Left ventricle myocardium inferior (tissue), 1 donor: ENCODE data around the gene RRP8. TPM values are rescaled to one million over a fixed set of nuclear protein-coding genes. Genes with fewer than 3 reads are reported as not detected.

Source experiments
- DNase-seq: peaks from one replicate; pipeline ENCODE4 v3.0.0-alpha.2; 2020
- H3K27ac ChIP-seq: fragments of 200-600 bp; replicated peaks from 2 replicates; pipeline ENCODE4 v1.8.0; 2021
- H3K27me3 ChIP-seq: fragments of 200-600 bp; 2 replicates; pipeline ENCODE4 v1.8.0; 2021; ENCODE audit warnings: low read depth
- H3K36me3 ChIP-seq: fragments of 200-600 bp; 2 replicates; pipeline ENCODE4 v1.8.0; 2021
- H3K4me1 ChIP-seq: fragments of 200-600 bp; 2 replicates; pipeline ENCODE4 v1.8.0; 2021
- H3K4me3 ChIP-seq: fragments of 200-600 bp; 2 replicates; pipeline ENCODE4 v1.8.0; 2021; ENCODE audit warnings: mild to moderate bottlenecking, moderate library complexity
- H3K9me3 ChIP-seq: fragments of 200-600 bp; replicated peaks from 2 replicates; pipeline ENCODE4 v1.8.0; 2021
- CTCF ChIP-seq: fragments of 200-600 bp; IDR thresholded peaks from 2 replicates; pipeline ENCODE4 v1.8.0; 2021; ENCODE audit warnings: antibody characterized with exemption, mild to moderate bottlenecking, borderline replicate concordance
- intact Hi-C: fragments of 100-400 bp; cut with micrococcal nuclease; formaldehyde crosslinking; loops from one replicate; pipeline ENCODE4 v1.11.0; 2022
- long read RNA-seq: library from polyadenylated mRNA; unstranded; transcript quantifications from one replicate; pipeline ENCODE4 v2.0.0, GENCODE V29; 2021
- total RNA-seq: library from RNA; stranded (reverse); fragmentation: NEBNext Ultra II Directional; extraction: Animal tissue kit (Norgen Biotek cat#: 25700); gene quantifications from one replicate; pipeline ENCODE4 v1.2.1, GENCODE V29; 2021
- donor health status: DM: no; HTN: yes; CAD: no; lungs with severe emphysema.

RRP8 gene
- total RNA-seq, result 19.2 TPM
- long read RNA-seq, full-length matches to known transcripts, result 31 of 43 reads
- long read RNA-seq, partial matches to known transcripts, result 3 of 43 reads
- long read RNA-seq, other reads (novel, unspliced or antisense), result 9 of 43 reads

DNA sequence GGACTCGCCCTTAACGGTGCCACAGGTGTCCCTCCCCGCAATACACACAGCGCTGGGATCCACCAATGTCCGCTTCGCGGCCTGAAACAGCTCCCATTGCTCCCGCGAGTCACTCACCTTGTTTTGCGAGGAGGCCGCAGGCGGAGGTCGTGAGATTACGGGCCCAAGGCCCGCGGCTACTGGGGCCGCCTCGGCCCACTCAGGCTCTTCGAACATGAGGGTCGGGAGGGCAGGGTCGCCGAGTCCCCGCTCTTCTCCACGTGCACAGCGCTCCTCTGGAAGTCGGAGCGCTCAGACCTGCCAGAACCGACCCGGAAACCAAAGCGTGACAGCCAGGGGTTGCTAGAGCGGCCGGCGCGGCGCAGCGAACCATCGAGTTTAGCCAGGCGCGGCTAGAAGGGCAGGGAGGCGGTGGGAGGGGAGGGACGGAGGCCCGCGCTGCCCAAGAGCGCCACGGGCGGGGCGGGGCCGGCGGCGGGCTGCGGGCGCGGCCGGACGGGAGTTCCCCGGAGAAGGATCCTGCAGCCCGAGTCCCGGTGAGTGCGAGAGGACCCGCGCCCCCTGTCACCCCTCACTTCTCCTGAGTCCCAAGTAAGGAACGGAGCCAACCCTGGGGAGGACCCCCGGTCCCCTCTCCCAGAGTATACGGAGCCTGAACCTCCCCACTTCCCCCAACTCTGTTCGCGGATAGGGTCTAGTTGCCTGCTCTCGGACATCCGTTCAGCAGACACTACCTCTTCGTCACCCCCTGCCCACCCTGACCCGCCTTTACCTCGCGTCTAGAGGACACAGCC, at the start of gene RRP8, which contains the start of gene ILK:
TSS of gene RRP8 (minus strand) at position 330 of the 794 bp plus-strand sequence. CDS start at position 216, 114 bp downstream.
TSS of gene ILK (plus strand) at position 488 of the 794 bp plus-strand sequence. CDS start 498 bp downstream, outside the sequence.
- Histone ChIP-seq H3K36me3 (peaks cover 40% of the 10 kb centered on the region), H3K9me3 (no peaks in the 10 kb centered on the region), H3K4me1 (peaks cover 98% of the 10 kb centered on the region), H3K4me3 (peak within 1 kb of the TSS; percentile 90), H3K27ac (peak within 1 kb of the TSS; percentile 98), H3K27me3 (no peaks in the 10 kb centered on the region)
- TF ChIP-seq CTCF, result peak; percentile 51
- peak; percentile 93 for DNase-seq
- intact Hi-C loops, result no loop called here

GRCh38 chr11:6653097-6653496, 49.7 kb upstream of the RRP8 start:
- Histone ChIP-seq H3K4me1 (peaks cover 70% of the 10 kb centered on the region), H3K36me3 (no peaks in the 10 kb centered on the region), H3K27me3 (no peaks in the 10 kb centered on the region), H3K4me3 (no peak overlapping the region), H3K27ac (no peak overlapping the region), H3K9me3 (no peaks in the 10 kb centered on the region)
- intact Hi-C loops, result no loop called here
- TF ChIP-seq CTCF, result no peak
- no peak for DNase-seq

- intact Hi-C loops, result no loop called here
- H3K4me3 ChIP-seq, result no peak overlapping the region
- no peaks in the 10 kb centered on the region for H3K36me3 ChIP-seq
- H3K4me1 ChIP-seq, result peaks cover 71% of the 10 kb centered on the region
- DNase-seq, result no peak
- H3K27me3 ChIP-seq, result no peaks in the 10 kb centered on the region
- no peaks in the 10 kb centered on the region for H3K9me3 ChIP-seq
- no peak overlapping the region for H3K27ac ChIP-seq
- no peak for TF ChIP-seq CTCF
Measured at GRCh38 chr11:6652182-6652581, 48.8 kb upstream of the RRP8 start.

- intact Hi-C loops, result no loop called here
- Histone ChIP-seq H3K27me3 (no peaks in the 10 kb centered on the region), H3K4me1 (peaks cover 76% of the 10 kb centered on the region), H3K27ac (peak overlapping the region; percentile 21), H3K9me3 (no peaks in the 10 kb centered on the region), H3K36me3 (no peaks in the 10 kb centered on the region), H3K4me3 (no peak overlapping the region)
- no peak for DNase-seq
- TF ChIP-seq CTCF, result no peak
Measured at GRCh38 chr11:6650980-6651379, 47.6 kb upstream of the RRP8 start.

DNA sequence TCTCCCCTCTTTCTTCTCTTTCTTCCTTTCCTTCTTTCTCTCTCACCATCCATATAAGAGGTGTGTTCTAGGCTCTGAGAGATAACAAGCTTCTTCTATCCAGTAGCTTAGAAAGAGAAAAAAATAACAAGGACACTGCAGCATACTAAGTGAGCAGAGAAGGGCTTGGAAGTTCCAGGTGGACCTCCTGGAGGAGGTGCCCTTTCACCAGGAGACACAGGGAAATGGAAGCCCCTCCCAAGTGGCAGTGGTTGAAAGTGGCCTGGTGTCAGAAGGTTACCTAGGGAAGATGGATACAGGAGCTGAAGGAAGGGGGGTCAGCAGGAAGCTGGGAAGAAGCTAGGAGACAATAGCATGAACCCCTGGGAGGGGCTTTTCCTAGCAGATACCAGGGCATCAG, 46.7 kb upstream of the RRP8 start:
- Histone ChIP-seq H3K36me3 (no peaks in the 10 kb centered on the region), H3K27ac (peak overlapping the region; percentile 1), H3K27me3 (no peaks in the 10 kb centered on the region), H3K4me3 (no peak overlapping the region), H3K4me1 (peaks cover 82% of the 10 kb centered on the region), H3K9me3 (no peaks in the 10 kb centered on the region)
- no peak for TF ChIP-seq CTCF
- no peak for DNase-seq
- intact Hi-C loops, result no loop called here
